HG03064 (cell line): ENCODE measurements around the gene FOXA3.

Experiments
- ATAC-seq: cut with Tn5 transposase; IDR thresholded peaks from one replicate; pipeline ENCODE4 v1.9.1; 2021; ENCODE audit warnings: low read depth; ENCODE audit not compliant: unreplicated experiment

FOXA3 gene

DNA sequence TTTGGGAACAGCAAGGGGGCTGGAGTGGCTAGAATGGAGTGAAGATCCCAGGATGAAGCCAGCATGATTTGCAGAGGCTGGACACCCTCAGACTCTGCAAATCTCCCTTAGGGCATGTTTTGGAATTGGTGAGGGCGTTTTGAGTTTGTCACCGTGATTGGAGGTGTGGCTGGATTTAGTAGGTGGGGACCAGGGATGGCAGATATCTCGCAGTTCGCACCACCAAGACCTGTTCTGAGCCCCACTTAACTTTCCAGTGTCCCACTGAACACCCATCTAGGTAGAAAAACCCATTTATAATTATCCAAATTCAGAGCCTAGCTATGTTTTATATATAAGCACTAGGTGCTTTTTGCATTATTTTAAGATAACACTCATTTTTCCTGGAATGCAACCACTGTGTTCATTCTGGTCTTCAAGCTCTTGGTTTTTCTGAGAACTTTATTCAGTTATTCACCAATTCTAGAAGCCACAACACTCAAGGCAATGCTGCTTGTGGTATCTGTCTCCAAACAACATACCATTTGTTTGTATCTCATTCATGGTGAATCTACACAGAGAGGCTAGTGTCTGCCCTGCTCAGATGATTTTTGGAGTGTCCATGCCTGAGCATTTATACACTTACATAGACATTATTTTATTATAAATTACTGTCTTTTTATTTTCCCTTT lies 53.4 kb downstream of the FOXA3 start:
- no peak for ATAC-seq

DNA sequence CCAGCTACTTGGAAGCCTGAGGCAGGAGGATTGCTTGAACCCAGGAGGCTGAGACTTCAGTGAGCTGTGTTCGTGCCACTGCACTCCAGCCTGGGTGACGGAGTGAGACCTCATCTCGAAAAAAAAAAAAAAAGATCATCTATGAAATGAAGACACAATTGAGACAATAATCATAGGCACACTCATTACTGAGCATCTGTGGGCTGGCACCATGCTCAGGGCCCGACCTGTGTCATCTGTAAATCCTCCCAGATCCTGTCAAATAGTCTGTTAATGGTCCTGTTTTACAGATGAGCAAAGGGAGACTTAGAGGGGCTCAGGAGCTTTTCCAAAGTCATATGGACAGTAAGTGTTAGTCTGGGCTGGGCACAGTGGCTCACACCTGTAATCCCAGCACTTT lies 54.6 kb downstream of the FOXA3 start:
- no peak for ATAC-seq

DNA sequence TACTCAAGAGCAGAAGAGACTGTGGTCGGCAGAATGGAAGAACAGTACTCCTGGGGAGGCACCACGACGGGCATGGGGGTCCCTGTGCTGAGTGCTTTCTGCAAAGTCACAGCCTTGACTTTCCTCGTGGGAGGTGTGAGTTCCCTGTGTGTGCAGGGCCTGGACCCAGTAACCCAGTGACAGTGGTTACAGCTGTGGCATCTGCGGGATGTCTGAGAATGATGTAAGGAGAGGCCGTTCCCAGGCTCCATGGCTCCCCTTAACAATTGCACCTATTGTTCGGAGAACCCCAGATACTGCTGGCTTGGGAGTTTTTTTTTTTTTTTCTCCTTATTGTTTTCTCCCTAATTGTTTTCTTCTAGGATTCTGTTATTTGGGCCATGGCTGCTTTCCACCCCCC lies 55.6 kb downstream of the FOXA3 start:
- no peak for ATAC-seq

DNA sequence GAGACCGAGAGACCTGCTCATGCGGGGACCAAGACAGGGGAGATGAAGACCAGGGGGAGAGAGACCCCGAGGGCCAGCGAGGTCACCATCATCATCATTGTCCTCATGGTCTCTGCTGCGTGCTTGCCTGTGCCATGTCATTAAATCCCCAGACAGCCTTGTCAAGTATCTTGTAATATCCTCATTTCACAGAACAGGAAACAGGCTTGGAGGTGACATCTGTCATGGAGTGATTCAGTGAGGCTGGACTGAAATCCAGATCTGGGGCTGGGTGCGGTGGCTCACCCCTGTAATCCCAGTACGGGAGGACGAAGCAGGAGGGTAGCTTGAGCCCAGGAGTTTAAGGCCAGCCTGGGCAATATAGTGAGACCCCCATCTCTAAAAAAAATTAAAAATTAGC lies 56.3 kb downstream of the FOXA3 start:
- ATAC-seq = no peak

DNA sequence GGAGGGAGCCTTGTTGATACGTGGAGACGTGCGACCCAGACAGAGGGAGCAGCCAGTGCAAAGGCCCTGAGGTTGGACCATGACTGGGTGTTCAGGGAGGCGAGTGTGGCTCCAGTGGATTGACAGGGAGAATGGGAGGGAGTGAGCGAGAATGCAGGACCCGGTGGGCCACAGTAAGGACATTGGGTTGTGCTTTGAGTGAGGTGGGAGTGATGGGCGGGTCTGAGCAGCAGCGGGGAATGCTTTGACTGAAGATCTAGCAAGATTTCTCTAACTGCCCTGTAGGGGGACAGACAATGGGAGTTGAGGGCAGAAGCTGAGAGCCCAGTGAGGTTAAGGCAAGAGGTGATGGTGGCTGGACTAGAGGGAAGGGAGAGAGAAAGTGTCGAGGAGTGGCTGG lies 58.2 kb downstream of the FOXA3 start:
- ATAC-seq = no peak
